ENCODE results near the gene RARG.

Gene RARG

DNA sequence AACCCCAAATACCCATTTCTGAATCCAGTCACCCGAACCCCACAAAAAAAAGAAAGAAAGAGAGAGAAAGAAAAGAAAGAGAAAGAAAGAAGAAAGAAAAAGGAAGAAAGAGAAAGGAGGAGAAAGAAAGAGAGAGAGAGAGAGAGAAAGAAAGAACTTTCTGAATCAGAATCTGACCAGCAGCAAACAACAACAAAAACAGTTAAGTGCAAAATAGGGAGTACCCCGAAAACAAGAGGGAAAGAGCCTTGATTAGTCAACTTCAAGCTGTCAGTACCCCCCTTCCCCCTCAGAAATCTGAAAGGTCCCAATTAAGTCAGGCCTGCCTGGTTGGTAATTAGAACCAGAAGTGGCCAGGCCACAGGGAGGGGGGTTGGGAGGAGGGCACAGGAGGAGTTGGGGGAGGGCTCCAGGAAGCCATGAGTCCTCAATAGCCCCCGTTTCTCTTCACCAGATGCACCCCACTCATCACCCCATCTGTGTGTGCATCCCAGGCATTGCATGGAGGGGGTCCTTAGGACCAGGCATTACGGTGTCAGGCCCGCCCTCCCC lies 9.8 kb downstream of the RARG start (continued):
- TF ChIP-seq ZBTB44 (tag by site-specific recombination; IDR thresholded peaks at IDR 0.05) (no peak), HIC1 (tag by site-specific recombination; IDR thresholded peaks at IDR 0.05) (0 out of 2 replicates have a peak, but pooled peaks have one; percentile 15), ZNF707 (tag by site-specific recombination; IDR thresholded peaks at IDR 0.05) (no peak), ZNF398 (tag by site-specific recombination; IDR thresholded peaks at IDR 0.05) (peak; percentile 73; the same call in 1 of the 2 replicates), ZNF777 (tag by site-specific recombination; IDR thresholded peaks at IDR 0.05; ENCODE audit: borderline replicate concordance) (no peak), ZNF404 (tag by site-specific recombination; IDR thresholded peaks at IDR 0.05) (no peak), ZNF362 (tag by site-specific recombination; IDR thresholded peaks at IDR 0.05) (no peak), ZNF175 (tag by site-specific recombination; IDR thresholded peaks at IDR 0.05) (no peak), ZNF530 (tag by site-specific recombination; IDR thresholded peaks at IDR 0.05; ENCODE audit: low read depth) (no peak), ZNF76 (tag by site-specific recombination; IDR thresholded peaks at IDR 0.05; ENCODE audit: borderline replicate concordance, low read depth) (no peak), ZNF202 (tag by site-specific recombination; IDR thresholded peaks at IDR 0.05; ENCODE audit: borderline replicate concordance) (no peak), ZNF366 (tag by site-specific recombination; conservative IDR thresholded peaks at IDR 0.05) (peak; percentile 95), RBAK (tag by site-specific recombination; IDR thresholded peaks at IDR 0.05) (no peak), INSM2 (tag by site-specific recombination; IDR thresholded peaks at IDR 0.05) (no peak), ZNF473 (tag by site-specific recombination; IDR thresholded peaks at IDR 0.05) (no peak), ZNF48 (tag by site-specific recombination; IDR thresholded peaks at IDR 0.05) (no peak), TSHZ1 (tag by site-specific recombination; IDR thresholded peaks at IDR 0.05; ENCODE audit: borderline replicate concordance) (no peak), ZBTB8A (tag by site-specific recombination; IDR thresholded peaks at IDR 0.05) (no peak), SP3 (tag by site-specific recombination; IDR thresholded peaks at IDR 0.05) (0 out of 2 replicates have a peak, but pooled peaks have one; percentile 8), ZNF558 (tag by site-specific recombination; IDR thresholded peaks at IDR 0.05) (no peak), ZNF624 (tag by site-specific recombination; IDR thresholded peaks at IDR 0.05) (no peak), ZNF600 (tag by site-specific recombination; IDR thresholded peaks at IDR 0.05) (peak; percentile 13; the same call in 1 of the 2 replicates), REPIN1 (tag by site-specific recombination; IDR thresholded peaks at IDR 0.05; ENCODE audit: low read depth) (no peak), SALL2 (tag by site-specific recombination; IDR thresholded peaks at IDR 0.05; ENCODE audit: borderline replicate concordance) (no peak), SCRT1 (tag by site-specific recombination; IDR thresholded peaks at IDR 0.05; ENCODE audit: borderline replicate concordance) (no peak)
- TF ChIP-seq, protein P1, sequence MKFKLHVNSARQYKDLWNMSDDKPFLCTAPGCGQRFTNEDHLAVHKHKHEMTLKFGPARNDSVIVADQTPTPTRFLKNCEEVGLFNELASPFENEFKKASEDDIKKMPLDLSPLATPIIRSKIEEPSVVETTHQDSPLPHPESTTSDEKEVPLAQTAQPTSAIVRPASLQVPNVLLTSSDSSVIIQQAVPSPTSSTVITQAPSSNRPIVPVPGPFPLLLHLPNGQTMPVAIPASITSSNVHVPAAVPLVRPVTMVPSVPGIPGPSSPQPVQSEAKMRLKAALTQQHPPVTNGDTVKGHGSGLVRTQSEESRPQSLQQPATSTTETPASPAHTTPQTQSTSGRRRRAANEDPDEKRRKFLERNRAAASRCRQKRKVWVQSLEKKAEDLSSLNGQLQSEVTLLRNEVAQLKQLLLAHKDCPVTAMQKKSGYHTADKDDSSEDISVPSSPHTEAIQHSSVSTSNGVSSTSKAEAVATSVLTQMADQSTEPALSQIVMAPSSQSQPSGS (tag by site-specific recombination; IDR thresholded peaks at IDR 0.05; ENCODE audit: low read depth): no peak

Data from HEK293 (cell line).